ENCODE results near the gene GFPT2.
A peak's percentile ranks its signal among the peaks of the same experiment; 100 is the strongest.

The GFPT2 gene

DNA sequence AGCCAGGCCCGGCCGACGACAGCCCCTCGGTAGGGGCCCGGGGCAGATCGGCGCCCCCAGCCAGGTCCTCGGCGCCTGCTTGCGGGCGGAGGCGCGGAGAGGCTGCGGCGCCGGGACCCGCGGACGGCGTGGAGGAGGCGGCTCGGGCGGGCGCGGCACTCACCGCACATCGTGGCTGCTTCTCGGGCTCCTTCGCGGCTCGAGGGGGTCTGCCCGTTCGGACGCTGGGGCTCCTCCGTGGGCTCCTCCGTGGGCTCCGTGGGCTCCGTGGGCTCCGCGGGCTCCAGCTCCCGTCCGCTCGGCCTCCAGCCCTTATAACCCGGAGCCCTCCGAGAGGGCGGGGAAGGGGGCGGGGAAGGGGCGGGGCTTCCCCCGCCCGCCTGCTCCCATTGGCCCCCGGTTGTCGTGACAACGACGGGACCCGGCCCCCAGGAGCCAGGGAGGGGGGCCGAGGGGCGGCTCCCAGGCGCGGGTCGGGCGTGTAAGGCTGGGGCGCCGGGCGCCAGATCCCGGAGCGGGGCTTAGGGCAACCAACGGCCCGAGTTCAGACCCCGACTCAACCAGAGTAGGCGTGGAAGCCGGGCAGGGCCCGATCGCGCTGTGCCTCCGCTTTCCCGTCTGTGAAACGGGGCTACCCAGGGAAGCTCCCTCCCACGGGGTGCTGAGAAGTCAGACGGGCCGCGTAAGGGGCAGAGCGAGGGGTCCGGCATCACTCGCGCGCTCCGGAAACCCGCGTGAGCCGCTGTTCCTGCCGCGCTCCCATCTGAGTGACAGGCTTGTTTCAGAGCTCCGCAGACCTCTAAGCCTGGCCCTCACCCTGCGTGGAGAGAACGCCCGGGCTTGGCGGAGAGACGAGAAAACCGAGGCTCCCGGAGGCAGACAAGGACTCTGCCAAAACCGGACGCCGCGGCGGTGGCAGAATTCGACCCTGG is at the start of gene GFPT2:
GFPT2 (minus strand) TSS at position 289 of the 932 bp plus-strand sequence; CDS start at position 170, 119 bp downstream.
- peak; percentile 79 for DNase-seq

DNA sequence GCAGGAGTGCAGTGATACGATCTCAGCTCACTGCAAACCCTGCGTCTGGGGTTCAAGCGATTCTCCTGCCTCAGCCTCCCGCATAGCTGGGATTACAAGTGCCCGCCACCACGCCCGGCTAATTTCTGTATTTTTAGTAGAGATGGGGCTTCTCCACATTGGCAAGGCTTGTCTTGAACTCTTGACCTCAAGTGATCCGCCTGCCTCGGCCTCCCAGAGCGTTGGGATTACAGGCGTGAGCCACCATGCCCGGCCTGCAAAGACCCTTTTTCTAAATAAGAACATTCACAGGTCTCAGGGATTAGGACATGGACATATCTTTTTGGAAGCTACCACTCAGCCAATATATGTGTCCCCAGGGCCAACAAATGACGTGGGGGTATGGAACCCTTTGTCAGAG is 49.6 kb upstream of the GFPT2 start:
- DNase-seq = no peak

DNA sequence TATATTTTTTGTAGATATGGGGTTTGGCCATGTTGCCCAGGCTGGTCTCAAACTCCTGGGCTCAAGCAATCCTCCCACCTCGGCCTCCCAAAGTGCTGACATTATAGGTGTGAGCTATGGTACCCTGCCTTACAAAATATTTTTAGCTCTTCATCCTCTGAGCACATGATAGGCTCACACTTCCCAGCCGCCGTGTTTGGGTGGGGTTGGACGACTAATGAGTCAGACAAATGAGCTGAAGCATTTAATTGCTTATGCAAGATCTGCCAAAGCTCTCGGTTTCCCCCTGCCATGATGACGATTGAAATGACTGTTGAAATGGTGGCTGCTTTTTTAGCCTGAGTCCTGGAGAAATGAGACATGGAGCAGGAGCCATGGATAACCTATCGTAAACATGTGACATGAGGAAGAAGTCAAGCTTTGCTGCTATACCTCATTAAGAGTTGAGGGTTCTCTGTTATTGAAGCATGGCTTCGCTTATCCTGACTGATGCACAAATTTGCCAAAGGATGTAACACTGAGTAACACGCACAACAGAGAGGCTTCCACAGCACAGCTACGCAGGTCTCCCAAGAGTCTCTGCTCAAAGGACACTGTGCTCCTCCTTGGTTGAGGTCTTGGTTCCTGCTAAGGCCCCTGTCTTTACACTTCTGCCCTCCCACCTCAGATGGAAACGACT is 48.2 kb upstream of the GFPT2 start:
- DNase-seq = no peak

DNA sequence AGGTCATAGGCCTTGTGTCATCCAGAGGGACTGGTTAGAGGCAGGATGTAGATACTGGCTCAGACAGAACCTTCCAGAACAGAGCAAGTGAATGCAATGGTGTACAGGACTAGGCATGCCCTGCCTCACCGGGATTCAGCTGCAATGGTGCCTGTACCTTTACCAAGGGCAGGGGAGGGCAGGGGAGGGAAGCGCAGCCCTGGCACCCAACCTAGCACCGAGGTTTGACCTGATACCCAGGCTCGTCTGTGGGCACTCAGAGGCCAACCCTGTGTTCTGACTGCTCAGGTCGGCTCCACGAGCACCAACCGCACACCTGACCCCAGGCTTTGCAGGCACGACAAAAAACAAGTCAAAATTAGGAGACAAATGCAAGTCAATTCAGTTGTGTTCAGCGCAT is 47.3 kb upstream of the GFPT2 start:
- DNase-seq = no peak

DNA sequence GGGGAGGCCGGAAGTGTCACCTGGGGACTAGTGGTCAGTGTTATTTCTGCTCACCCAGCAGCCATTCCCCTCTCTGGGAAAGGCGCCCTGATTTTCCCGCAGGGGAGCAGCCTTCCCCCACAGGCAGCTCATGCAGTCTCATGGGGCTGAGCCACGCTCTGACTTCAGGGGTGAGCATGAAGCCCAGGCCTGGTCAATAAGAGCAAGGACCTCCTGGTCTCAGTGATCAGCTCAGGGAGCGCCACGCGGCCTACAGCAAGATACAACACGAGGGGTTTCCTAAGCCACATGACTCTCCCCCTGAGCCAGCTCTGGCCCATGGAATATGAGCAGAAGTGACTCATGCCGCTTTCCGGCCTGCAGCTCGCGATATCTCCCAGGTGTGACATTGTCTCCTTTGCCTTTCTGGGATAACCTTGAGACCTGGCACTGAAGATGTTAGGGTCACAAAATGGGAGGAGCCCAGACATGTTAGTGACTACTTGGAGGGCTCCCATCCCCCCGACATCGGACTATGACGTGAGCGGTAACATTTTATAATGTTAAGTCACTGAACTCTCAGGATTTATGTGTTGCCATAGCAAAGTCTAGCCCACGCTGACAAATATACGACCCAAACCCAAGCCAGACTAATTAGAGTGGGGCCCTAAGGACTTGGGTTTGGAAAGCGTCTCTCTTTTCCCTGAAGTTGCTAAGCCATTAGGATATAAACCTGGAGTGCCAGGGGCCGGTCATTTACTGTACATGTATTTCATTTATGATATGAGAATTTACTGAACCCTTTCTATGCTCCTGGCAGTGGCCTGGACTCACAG is 46.5 kb upstream of the GFPT2 start:
- DNase-seq = no peak

DNA sequence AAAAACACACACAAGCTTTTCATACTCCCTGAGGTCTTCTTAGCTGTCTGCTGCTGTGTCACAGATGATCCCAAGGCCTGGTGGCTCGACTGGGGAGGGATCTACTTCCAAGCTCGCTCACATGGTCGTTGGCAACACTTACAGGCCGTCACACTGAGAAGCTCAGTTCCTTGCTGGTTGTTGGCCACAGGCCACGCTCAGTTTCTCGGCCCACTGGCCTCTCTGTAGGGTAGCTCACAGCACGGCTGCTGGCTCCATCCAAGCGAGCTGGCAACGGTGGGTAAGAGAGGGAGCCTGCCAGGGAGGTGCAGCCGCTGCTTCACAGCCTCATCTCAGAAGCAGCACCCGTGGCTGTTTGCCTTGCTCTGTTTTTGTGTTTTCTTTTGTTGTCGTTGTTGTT is 43.8 kb upstream of the GFPT2 start:
- no peak for DNase-seq

DNA sequence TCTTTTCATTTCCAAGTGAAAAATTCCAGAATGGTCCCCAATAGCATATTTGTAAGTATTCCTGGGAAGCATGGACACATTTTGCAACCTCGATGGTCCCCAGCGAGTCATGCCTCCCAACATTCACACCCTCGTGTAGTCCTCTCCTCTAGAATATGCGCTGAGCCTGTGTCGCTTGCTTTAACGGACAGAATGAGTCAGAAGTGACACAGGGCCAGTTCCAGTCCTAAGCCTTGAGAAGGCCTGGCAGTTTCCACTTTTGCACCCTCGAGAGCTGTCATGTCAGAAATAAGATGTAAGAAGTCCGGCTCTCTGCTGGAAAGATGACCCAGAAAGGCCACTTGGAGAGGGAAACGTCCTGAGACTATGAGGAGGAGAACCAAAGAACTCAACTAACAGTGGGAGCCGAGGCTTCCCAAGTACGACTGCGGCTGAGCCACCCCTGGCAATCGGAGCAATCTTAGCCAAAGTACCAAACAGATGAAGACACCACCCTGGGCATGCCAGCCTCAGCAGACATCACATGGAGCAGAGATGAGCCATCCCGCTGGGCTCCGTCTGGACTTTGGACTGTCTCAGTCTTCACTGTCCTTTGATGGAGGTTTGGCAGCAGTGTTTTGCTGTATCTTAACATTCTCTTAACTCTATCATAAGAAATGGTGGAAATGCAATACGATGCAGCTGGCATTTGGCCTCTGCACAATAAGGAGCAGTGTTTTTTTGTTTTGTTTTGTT is 42.6 kb upstream of the GFPT2 start:
- DNase-seq = no peak

DNA sequence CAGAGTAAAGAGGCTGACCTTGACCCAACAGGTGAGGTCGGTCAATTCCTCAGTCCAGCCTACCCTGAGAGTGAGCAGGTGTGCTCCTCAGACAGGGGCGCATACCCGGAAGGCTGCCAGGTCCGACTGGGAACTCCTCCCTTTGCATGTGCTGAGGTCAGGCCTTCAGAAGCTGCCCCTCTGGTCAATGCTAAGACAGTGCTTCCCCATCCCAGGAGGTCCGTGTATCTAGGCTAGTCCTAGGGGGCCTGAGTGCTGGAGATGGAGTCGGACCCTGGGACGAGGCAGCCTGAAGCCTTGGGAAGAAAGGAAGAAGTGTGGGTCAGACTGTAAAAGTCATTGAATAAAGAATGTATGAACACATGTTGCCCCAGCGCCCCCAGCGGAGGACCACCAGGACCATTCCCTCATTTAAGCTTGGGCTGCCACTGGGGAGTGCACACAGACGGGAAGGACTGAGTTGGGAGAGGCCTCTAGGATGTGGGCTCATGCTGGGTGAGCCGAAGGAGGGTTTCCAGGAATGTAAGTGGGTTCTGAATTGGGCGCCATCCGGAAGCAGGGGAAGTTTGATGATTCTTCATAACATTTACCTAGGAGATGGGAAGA is 41.0 kb upstream of the GFPT2 start:
- no peak for DNase-seq

DNA sequence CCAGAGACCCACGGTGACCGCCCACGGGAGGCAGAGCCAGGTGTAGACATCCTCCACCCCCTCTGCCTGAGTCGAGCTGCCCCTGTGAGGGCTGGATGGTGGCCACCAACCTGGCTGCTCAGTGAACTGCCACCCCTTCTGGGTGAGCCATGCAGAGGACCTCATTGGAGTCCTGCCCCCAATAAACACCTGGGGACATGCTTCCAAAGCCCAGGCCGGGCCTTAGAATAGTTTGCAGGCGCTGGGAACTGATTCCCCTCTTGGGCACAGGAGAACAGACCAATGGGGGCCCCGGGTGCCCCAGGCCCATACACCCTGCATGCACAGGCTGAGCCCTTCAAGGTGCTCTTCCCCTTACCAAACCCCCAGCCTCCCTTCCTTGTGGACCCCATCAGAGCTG is 38.1 kb upstream of the GFPT2 start:
- DNase-seq = no peak

DNA sequence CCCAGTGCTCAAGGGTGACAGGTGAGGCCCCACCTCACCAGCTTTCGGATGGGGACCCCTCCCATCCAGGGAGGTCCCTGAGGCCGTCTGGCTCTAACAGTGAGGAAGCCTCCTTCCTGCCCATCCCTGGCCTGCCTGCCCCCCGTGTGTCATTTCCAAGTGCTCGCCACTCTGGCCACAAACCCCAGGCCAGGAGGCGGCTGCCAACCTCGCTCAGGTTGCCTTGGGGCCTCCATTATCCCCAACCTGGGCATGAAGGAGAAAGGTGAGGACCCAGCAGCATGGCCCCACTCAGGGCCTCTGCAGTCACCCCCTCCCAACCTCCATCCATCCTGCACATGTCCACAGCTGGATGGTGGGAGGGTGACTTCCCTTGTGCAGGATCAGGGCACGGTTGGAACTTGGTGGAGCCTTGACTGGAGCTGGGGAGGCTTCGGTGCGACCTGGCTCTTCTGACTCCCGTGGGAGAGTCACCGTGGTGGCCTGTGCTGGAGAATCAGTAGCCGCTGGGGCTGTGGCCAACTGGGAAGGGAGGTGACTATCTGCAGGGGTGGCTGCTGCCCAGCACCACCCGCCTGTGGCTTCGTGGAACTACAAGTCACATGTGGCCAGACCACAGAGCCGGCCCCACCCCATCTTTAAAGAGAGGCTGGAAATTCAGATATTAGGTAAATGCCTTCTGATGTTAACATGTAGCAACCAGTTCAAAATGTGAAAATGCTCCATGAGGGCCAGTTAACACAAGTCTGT is 37.5 kb upstream of the GFPT2 start:
- DNase-seq = no peak

DNA sequence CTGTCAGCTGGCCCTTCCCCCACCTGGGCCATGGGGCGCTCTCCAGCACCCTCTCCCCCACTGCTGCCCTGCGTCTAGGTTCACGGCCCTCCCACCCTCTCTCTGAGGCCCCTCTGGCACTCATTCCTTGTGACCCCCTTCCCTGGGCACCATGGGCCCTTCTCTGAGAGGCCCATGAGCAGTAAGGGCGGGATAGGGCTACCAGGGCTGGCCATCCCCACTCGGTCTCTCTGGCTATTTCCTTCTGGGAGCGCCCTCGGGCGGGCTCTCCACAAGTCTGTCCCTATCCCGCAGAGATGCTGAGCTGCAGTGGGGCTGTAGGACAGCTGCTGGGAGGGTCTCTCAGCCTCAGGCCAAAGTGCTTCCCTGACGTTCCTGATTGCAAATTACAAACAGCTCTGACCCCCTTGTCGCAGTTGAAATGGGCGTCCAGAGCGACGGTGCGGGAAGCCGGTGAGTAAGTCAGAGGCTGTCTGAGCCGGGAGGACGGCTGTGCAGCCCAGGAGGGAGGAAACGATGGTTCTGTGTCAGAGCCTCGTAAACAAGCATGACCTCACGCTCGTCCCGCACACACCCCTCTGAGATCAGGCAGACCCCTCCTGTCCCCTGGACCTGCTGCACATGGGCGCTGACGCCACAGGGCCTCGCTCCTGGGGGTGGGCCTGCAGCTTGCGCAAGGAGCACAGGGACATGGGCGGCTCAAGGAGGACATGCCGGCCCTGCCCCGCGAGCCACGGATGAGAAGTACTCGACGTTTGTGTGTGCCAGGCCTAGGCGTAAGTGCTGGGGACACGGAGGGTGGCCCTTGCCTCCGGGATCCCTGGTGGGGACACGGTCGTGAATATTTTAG is 36.3 kb upstream of the GFPT2 start:
- DNase-seq = no peak

DNA sequence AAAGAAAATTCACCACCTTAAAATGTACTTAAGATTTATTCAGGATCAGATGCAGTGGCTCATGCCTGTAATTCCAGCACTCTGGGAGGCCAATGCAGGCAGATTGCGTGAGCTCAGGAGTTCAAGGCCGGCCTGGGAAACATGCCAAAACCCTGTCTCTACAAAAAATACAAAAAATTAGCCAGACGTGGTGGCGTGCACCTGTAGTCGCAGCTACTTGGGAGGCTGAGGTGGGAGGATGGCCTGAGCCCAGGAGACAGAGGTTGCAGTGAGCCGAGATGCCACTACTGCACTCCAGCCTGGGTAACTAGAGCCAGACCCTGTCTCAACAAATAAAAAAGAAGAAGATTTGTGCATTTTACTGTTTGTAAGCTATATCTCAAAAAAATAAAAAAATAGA is 34.7 kb upstream of the GFPT2 start:
- no peak for DNase-seq

DNA sequence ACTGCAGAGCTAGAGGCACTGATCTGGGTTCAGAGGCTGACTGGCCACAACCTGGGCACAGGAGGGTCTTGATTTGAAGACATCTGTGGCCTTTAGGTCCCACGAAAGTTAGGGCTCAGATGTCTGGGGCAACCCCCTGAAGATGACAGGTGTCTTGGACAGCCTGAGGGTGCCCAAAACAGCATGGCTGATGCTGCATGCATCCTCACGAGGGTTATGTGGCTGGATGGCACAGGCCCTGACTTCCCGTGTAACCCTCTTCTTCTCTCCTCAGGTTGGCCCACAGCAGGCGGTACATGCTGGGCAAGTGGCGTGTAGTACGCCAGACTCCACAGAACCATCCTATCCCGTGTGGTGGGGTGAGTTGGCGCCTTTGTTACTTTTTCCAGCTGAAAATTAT is 29.8 kb upstream of the GFPT2 start:
- DNase-seq = no peak

DNA sequence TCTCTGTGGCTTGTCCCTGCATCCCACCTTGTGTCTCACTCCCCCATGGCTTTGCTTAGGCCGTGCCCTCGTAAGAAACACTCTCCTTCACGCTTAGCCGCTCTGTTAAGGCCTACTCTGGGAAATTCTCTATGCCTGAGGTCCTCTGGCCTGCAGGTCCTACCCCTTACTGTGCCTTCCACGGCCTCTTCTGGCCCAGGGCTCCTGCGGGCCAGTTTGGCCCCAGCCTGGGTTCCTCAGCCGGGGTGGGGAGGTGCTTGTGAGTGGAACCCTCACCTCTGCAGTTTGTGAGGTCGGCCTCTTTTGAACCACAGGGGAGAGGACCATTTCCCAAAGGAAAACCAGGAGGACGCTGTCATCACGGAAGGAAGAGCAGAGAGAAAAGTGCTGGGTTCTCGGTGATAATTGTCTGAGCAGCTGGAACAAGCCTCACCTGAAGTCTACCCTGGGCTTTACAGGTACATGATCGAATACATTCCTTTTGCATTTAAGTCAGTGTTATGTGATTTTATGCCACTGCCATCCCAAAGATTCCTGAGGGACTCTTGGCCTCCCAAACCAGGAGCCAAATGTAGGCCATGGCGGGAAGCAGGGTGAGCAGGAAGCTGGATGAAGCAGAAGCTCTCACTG is 28.8 kb upstream of the GFPT2 start:
- no peak for DNase-seq

DNA sequence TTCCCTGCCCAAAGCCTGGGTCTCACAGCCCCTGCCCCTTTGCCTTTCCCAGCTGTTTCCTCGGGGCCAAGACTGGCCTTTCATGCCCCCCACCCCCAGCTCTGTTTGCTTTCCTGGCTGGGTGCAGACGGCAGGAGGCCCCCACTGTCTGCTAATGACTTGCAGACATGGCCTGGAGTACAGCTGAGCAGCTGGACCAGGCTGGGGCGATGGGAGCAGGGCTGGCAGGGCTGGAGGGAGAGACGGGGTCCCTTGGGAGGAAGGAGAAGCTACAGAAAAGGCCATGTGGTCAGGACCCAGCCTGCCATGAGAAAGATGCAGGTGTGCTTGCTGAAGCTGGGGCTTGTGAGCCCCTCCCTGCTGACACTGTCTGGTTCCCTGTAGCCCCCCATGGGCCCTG is 28.3 kb upstream of the GFPT2 start:
- DNase-seq = no peak

DNA sequence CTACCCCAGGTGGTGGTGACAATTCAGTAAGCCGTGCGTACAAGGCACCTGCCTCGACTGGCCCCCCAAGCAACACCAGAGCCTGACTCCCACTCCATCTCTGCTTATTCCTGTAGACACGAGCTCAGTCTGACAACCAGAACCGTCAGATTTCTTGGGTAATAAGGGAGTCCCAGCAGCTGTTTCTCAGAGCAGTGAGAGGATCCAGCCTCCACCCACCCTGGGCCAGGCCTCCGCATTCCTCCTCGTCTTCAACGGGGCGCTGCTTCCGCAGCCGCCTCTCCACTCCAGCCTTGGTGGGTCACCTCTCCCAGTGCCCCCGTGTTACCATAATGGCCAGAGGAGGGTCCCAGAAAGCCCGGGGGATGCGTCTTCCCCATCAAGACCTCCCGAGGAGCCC is 27.7 kb upstream of the GFPT2 start:
- DNase-seq = no peak

DNA sequence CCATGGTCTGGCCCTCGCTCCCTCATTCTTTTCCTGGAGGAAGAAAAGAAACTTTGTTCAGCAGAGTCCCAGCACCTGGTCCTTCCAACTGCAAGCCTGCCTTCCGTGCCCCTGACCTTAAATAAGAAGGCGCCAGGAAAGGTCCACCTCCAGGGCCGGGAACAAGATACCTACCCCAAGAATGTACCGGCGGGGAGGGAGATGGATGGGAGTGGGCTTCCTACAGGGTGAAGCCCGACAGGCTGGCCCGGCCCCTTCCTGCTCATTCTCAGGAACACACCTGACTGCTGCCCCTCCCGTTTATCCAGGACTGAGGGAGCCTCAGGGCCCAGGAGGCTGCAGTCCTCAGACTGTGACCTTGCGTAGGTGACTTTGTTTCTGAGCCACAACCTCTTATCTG is 27.3 kb upstream of the GFPT2 start:
- no peak for DNase-seq

DNA sequence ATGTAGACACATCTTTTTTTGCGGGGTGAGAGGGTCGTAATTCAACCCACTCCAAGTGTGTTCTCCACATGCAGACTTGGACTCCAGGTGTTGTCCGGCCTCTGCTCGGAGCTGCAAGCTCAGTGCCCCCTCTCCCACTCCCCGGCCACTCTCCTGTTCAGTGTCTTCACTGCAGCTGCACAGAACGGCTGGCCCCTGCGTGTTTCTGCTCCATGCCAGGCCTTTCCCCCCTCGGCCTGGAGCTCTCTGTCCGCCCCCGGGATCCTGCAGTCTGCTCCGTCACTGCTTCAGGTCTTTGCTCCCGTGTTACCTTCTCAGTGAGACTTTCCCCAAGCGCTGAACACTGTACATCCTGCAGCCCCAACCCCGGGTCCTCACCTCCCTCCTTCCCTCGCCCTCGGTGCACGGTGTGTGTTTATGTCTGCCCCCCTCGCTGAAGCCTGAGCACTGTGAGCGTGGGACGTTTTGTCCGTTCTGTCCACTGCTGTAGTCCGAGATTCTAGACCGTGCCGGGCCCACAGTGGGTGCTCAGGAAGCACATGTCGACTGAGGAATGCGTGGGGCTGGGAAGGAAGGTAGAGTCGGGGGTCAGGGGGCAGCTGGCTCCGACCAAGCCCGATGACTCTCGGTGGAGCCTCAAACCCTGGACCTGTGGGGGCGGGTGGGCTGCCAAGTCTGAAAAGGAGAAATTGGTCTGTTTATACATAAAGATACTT is 26.4 kb upstream of the GFPT2 start:
- DNase-seq = no peak
